GM19043 (cell line): Measurements from ENCODE around the gene DDX52.
"Not testable (repeated sequence)": the region's sequence is repeated elsewhere in the genome, so short reads cannot be mapped to it uniquely, and the experiment has no call there.

ENCODE experiments used
- ATAC-seq: cut with Tn5 transposase; IDR thresholded peaks from one replicate; pipeline ENCODE4 v1.9.1; 2021; ENCODE audit warnings: low read depth; ENCODE audit not compliant: unreplicated experiment

The DDX52 gene, protein sequence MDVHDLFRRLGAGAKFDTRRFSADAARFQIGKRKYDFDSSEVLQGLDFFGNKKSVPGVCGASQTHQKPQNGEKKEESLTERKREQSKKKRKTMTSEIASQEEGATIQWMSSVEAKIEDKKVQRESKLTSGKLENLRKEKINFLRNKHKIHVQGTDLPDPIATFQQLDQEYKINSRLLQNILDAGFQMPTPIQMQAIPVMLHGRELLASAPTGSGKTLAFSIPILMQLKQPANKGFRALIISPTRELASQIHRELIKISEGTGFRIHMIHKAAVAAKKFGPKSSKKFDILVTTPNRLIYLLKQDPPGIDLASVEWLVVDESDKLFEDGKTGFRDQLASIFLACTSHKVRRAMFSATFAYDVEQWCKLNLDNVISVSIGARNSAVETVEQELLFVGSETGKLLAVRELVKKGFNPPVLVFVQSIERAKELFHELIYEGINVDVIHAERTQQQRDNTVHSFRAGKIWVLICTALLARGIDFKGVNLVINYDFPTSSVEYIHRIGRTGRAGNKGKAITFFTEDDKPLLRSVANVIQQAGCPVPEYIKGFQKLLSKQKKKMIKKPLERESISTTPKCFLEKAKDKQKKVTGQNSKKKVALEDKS

DNA sequence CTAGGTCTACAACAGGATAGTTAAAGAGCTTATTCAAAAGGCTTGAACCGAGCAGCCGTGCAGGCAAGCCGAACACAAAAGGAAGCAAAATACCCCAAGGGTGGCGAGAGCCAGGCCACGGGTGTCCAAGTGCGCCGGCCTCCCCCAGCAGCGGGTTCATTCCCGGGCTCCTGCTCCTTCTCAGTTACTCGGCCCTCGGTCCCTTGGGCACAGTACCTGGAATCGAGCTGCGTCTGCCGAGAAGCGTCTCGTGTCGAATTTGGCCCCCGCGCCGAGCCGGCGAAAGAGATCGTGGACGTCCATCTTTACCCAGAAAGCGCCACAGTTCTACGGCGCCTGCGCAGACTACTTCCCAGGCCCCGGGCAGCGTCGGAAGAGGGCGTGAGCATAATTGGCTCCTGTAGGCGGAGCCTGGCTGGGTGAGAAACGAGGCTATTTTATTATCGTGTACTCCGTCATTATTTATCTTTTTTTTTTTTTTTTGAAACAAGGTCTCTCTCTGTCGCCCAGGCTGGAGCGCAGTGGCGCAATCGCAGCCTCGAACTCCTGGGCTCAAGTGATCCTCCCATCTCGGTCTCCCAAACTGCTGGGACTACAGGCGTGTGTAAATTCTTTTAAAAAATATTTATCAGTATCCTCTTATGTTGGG lies at the start of gene DDX52:
DDX52 (minus strand) TSS at position 329 of the 649 bp plus-strand sequence; CDS start at position 303, 26 bp downstream.
- ATAC-seq, result peak; percentile 72

GRCh38 chr17:37691807-37692206 lies 48.6 kb upstream of the DDX52 start:
- ATAC-seq, result no peak

DNA sequence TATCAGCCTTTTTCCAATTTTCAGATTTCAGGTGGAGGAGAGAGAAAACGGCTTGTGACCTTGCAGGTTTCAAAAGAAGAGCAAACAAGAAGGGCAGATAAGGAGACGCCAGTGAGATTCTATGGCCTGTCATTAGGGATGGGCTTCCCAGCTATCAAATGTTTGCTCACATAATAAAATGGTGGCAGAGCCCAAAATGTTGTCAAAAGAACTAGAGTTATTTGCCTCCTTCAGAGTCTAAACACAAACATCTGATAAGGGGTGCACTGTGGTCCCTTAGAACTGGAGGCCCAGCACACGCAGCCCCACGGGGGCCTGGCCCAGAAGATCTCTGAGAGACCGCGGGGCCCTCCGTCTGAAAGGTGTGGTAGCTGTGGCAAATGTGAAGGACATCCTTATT lies 46.1 kb upstream of the DDX52 start:
- no peak for ATAC-seq

DNA sequence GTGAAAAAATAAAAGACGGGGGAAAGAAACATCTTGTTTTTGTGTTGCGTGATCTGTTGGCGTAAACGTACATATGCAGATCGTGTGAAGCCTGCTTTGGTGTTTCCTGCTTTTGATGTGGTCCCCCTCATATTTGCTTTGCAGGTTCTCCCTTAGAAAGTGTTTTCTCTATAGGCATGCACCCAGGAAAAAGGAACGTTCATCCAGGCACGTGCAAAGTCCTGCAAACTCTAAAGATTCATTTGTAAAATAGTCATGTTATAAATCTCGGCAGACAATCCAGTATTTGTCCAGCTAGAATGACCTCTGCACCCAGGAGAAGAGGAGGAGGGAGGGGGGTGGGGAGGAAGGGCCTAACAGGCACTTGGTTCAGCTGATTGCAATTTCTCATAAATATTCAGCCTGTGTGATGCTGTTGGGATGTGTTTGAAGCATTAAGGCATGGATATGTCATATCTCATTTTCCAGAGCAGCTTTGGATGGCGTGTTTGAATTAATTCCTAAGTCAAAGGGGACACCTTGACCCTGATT lies 40.3 kb upstream of the DDX52 start:
- no peak for ATAC-seq

GRCh38 chr17:37682007-37682406 lies 38.8 kb upstream of the DDX52 start:
- no peak for ATAC-seq

- not testable (repeated sequence) for ATAC-seq
Measured at GRCh38 chr17:37679995-37680394, 36.7 kb upstream of the DDX52 start.

DNA sequence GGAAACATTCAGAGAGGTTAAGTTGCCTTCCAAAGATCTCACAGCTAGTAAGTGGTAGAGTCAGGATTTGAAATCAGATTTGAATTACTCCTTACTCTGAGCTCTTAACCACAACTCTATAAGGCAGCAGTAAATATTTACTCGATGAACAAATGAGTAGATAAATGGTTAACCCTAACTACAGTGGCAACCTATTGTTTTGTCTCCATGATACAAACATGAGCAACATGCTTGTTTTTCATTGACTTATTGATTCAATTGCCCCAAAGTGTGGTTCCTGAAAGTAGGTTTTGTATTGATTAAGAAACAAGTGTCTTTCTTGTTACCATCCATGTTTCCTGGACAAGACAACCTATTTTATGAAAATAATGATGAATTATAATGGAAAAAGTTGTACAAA lies 34.8 kb upstream of the DDX52 start:
- ATAC-seq, result no peak

- ATAC-seq, result no peak
Measured at GRCh38 chr17:37677021-37677420, 33.8 kb upstream of the DDX52 start.

DNA sequence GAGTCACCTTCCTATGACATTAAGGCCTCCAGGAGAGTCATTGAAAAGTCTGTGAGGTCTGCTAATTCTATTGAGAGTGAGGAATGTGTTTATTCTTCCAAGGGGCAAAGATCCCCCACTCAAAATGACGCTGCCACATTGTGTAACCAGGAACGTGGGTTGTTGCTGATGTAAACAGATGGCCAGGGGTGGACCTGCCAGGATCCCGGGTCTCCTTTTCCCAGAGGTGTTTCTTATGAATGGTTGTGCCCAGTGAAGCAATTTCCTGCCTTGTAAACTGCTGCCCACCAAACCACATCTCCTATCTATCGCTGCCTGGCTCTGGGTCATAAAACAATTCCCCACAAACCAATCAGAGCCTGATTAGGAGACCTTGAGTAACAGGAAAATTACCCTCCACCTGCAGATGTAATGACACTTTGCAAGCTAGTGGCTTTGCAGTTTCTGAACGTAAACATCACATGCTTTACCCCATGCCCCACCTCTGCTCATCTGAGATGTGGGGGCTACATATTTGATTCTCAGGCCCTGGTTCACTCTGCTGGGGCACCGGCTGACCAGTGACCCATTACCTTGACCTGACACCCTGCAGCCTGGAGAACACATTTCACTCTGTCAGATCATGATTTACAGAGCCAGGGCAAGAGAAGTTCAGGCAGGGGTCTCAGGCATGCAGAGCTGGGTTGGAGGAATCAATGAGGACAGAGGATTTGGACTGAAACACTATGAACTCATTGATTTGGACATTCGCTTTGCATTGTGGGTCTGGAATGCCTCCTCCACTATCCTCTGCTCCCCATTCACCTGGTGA lies 33.1 kb upstream of the DDX52 start:
- no peak for ATAC-seq

- no peak for ATAC-seq
Measured at GRCh38 chr17:37674511-37674910, 31.3 kb upstream of the DDX52 start.

GRCh38 chr17:37673386-37673785 lies 30.1 kb upstream of the DDX52 start:
- no peak for ATAC-seq

GRCh38 chr17:37672548-37673078 lies 29.4 kb upstream of the DDX52 start:
- no peak for ATAC-seq

- no peak for ATAC-seq
Measured at GRCh38 chr17:37671824-37672547, 28.7 kb upstream of the DDX52 start.

GRCh38 chr17:37671028-37671823 lies 28.0 kb upstream of the DDX52 start:
- no peak for ATAC-seq

- ATAC-seq, result no peak
Measured at GRCh38 chr17:37667039-37667438, 23.8 kb upstream of the DDX52 start.

GRCh38 chr17:37664214-37664613 lies 21.0 kb upstream of the DDX52 start:
- ATAC-seq, result no peak

GRCh38 chr17:37662353-37662752 lies 19.1 kb upstream of the DDX52 start:
- ATAC-seq, result no peak

GRCh38 chr17:37661400-37662014 lies 18.3 kb upstream of the DDX52 start:
- no peak for ATAC-seq
